Measurements from ENCODE around the gene TRIP13.

DNA sequence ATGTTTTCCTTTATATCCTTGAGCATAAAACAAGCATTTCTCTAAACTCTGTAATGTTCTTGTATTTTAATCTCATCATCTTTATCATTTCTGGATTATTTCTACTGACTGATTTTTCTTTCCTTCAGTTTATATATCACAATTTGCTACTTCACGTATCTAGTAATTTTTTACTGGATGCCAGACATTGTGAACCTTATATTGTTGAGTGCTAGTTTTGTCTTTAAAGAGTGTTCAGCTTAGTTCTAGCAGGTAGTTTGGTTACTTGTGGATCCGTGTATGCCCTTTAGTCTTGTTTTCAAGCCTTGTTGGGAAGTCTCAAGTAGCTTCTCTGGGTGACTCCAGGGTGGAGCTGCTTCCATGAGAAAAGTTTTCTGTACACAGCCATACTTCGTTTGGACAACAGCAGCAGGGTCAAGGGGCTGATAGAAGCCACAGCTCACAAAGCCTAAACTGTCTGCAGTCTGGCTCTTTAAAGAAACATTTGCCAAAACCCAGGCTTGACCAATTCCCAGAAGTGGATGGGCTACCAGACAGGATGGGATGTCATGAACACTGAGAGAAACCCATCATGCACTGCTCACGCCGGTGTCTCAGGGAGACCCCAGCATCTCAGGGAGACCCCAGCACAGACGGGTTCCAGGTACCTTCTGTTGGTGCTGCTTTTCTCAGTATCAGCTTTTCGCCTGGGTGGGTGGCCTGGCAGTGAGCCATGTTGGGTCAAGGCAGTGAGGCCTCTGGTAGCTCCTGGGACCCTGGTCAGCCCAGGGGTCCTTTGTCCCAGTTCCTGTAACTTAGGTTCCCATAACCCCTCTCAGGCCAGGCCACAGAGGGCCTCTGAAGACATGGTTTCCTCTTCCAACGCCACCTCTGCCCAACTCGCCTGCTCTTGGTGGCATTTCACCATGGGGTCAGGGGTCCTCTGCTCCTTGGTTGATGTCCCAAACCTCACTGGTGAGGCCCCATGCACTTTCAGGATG lies 29.1 kb downstream of the TRIP13 start:
- no peak for TF ChIP-seq SIN3A (IDR thresholded peaks at IDR 0.05; ENCODE audit: borderline replicate concordance, insufficient read depth, low read length)
- no peak for TF ChIP-seq TAF1 (IDR thresholded peaks at IDR 0.05; ENCODE audit: borderline replicate concordance, insufficient read depth, low read length)
- TF ChIP-seq, protein P1, sequence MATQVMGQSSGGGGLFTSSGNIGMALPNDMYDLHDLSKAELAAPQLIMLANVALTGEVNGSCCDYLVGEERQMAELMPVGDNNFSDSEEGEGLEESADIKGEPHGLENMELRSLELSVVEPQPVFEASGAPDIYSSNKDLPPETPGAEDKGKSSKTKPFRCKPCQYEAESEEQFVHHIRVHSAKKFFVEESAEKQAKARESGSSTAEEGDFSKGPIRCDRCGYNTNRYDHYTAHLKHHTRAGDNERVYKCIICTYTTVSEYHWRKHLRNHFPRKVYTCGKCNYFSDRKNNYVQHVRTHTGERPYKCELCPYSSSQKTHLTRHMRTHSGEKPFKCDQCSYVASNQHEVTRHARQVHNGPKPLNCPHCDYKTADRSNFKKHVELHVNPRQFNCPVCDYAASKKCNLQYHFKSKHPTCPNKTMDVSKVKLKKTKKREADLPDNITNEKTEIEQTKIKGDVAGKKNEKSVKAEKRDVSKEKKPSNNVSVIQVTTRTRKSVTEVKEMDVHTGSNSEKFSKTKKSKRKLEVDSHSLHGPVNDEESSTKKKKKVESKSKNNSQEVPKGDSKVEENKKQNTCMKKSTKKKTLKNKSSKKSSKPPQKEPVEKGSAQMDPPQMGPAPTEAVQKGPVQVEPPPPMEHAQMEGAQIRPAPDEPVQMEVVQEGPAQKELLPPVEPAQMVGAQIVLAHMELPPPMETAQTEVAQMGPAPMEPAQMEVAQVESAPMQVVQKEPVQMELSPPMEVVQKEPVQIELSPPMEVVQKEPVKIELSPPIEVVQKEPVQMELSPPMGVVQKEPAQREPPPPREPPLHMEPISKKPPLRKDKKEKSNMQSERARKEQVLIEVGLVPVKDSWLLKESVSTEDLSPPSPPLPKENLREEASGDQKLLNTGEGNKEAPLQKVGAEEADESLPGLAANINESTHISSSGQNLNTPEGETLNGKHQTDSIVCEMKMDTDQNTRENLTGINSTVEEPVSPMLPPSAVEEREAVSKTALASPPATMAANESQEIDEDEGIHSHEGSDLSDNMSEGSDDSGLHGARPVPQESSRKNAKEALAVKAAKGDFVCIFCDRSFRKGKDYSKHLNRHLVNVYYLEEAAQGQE (IDR thresholded peaks at IDR 0.05; ENCODE audit: insufficient read depth in 1 of 2, low read depth in 2 of 2, low read length in 2 of 2): no peak
- no peak for TF ChIP-seq POLR2AphosphoS5 (IDR thresholded peaks at IDR 0.05; ENCODE audit: low read depth, low read length)

All from PFSK-1 (cell line).